Keratinocyte (primary cell): ENCODE data around the gene HSPG2. TPM values are rescaled to one million over a fixed set of nuclear protein-coding genes. Genes with fewer than 3 reads are reported as not detected.

Experiments used
- DNase-seq: peaks from one replicate; pipeline ENCODE4 v3.0.0-alpha.2; 2011; ENCODE audit warnings: low read depth, missing footprints, low spot score
- FAIRE-seq: peaks from 2 replicates; lab custom pipeline; 2011; peaks lifted over from hg19 to GRCh38; lab: Jason Lieb, UNC
- H2AFZ ChIP-seq: 2 replicates; pipeline ENCODE4 v1.6.0; 2012; ENCODE audit warnings: low read length, control low read depth, inconsistent platforms; ENCODE audit not compliant: control insufficient read depth
- H3K27ac ChIP-seq: 2 replicates; pipeline ENCODE4 v1.5.1; 2011; ENCODE audit warnings: low read length; ENCODE audit not compliant: control insufficient read depth, insufficient read depth
- H3K27me3 ChIP-seq: 3 replicates; pipeline ENCODE4 v1.6.0; 2011; ENCODE audit warnings: low read length; ENCODE audit not compliant: control insufficient read depth, insufficient read depth; ENCODE audit errors: extremely low read depth
- H3K36me3 ChIP-seq, 2 experiments: 2 replicates in 1 of 2; 3 replicates in 1 of 2; pipeline ENCODE4 v1.5.1; 2011; ENCODE audit warnings: low read length in 2 of 2, mild to moderate bottlenecking in 1 of 2; ENCODE audit not compliant: control insufficient read depth in 2 of 2, insufficient read depth in 2 of 2; ENCODE audit errors: extremely low read depth in 1 of 2
- H3K4me1 ChIP-seq: 3 replicates; pipeline ENCODE4 v1.5.1; 2011; ENCODE audit warnings: low read length; ENCODE audit not compliant: control insufficient read depth, insufficient read depth; ENCODE audit errors: extremely low read depth
- H3K4me2 ChIP-seq: 3 replicates; pipeline ENCODE4 v1.6.0; 2011; ENCODE audit warnings: low read depth, low read length; ENCODE audit not compliant: control insufficient read depth, insufficient read depth; ENCODE audit errors: extremely low read depth
- H3K4me3 ChIP-seq, 3 experiments: fragments of 200-600 bp in 1 of 3; sonication (generic) in 1 of 3; 2 replicates in 2 of 3; 3 replicates in 1 of 3; pipeline ENCODE4 v1.5.1; 2011 to 2016; ENCODE audit warnings: low read length in 3 of 3, mild to moderate bottlenecking in 3 of 3, control low read depth in 2 of 3, inconsistent platforms in 1 of 3, low read depth in 1 of 3, mixed read lengths in 1 of 3, mixed run types in 1 of 3, moderate library complexity in 1 of 3; ENCODE audit not compliant: control insufficient read depth in 2 of 3, insufficient read depth in 2 of 3; ENCODE audit errors: extremely low read depth in 1 of 3
- H3K79me2 ChIP-seq: 2 replicates; pipeline ENCODE4 v1.6.0; 2012; ENCODE audit warnings: low read length; ENCODE audit not compliant: control insufficient read depth, insufficient read depth
- H3K9ac ChIP-seq: 3 replicates; pipeline ENCODE4 v1.6.0; 2011; ENCODE audit warnings: low read length; ENCODE audit not compliant: control insufficient read depth, insufficient read depth; ENCODE audit errors: extremely low read depth
- H3K9me1 ChIP-seq: 3 replicates; pipeline ENCODE4 v1.6.0; 2011; ENCODE audit warnings: low read length; ENCODE audit not compliant: control insufficient read depth, insufficient read depth; ENCODE audit errors: extremely low read depth
- H3K9me3 ChIP-seq: 2 replicates; pipeline ENCODE4 v1.5.1; 2012; ENCODE audit warnings: low read depth, low read length; ENCODE audit not compliant: control insufficient read depth
- H4K20me1 ChIP-seq: 3 replicates; pipeline ENCODE4 v1.6.0; 2011; ENCODE audit warnings: low read length; ENCODE audit not compliant: control insufficient read depth, insufficient read depth; ENCODE audit errors: extremely low read depth
- CTCF ChIP-seq, 3 experiments: IDR thresholded peaks in 1 of 3; conservative IDR thresholded peaks in 1 of 3; optimal IDR thresholded peaks in 1 of 3; 2 replicates in 2 of 3; 3 replicates in 1 of 3; pipeline versions ENCODE3 to v1.5.1; 2011; ENCODE audit warnings: low read length in 3 of 3, mild to moderate bottlenecking in 3 of 3, moderate library complexity in 2 of 3, control low read depth in 1 of 3, inconsistent platforms in 1 of 3; ENCODE audit not compliant: insufficient read depth in 2 of 3; ENCODE audit errors: extremely low read depth in 1 of 3
- EZH2 ChIP-seq: IDR thresholded peaks from one replicate; pipeline ENCODE4 v1.6.1; 2012; ENCODE audit warnings: inconsistent platforms, mild to moderate bottlenecking, low read length, moderate library complexity
- dilution Hi-C: fragments of 300-500 bp; cut with MboI; formaldehyde crosslinking; loops from one replicate; pipeline ENCODE4 v1.7.0; 2020; ENCODE audit warnings: low sequenced_read_pairs; ENCODE audit not compliant: extremely low pct_ligation_motif_present
- polyA plus RNA-seq, 5 experiments: library from polyadenylated mRNA; depleted of rRNA in 3 of 5; stranded (reverse) in 3 of 5; stranded (forward) in 1 of 5; unstranded in 1 of 5; fragments of >200 nt; gene quantifications; 1 replicate in 1 of 5; 2 replicates in 3 of 5; 3 replicates in 1 of 5; pipeline versions ENCODE4 v1.2.1 to v1.2.3, GENCODE V29; 2011 to 2012; ENCODE audit warnings: missing spikeins in 2 of 5, low read depth in 1 of 5, low replicate concordance in 1 of 5

The HSPG2 gene
- polyA plus RNA-seq, 1 donor (not counting 4 experiments of a cell fraction or from before 2014, with no cell fraction given) = 9.0 TPM

GRCh38 chr1:21841852-21842466 lies 95.2 kb downstream of the HSPG2 start:
- FAIRE-seq (no peak), DNase-seq (no peak)

GRCh38 chr1:21840981-21841380 lies 96.1 kb downstream of the HSPG2 start:
- no peaks in the 10 kb centered on the region for H4K20me1 ChIP-seq
- peaks cover 29 to 47% of the 10 kb centered on the region in 2 experiments for H3K36me3 ChIP-seq
- no peaks in the 10 kb centered on the region for H3K9me1 ChIP-seq
- no peaks in the 10 kb centered on the region for H3K27me3 ChIP-seq
- DNase-seq (no peak), FAIRE-seq (no peak)
- no peak overlapping the region for H3K4me2 ChIP-seq
- H3K9ac ChIP-seq = no peak overlapping the region
- H3K4me1 ChIP-seq = no peaks in the 10 kb centered on the region
- H2AFZ ChIP-seq = no peak overlapping the region
- dilution Hi-C loops = no loop called here
- H3K4me3 ChIP-seq = no peak overlapping the region
- no peaks in the 10 kb centered on the region for H3K9me3 ChIP-seq
- TF ChIP-seq EZH2 (no peak), CTCF (optimal IDR thresholded peaks at IDR 0.05 in 1 of 3, IDR thresholded peaks at IDR 0.05 in 1 of 3, conservative IDR thresholded peaks at IDR 0.05 in 1 of 3; ENCODE audit: extremely low read depth in 1 of 3, insufficient read depth in 2 of 3, low read length in 3 of 3) (no peak)
- H3K79me2 ChIP-seq = no peaks in the 10 kb centered on the region
- H3K27ac ChIP-seq = no peak overlapping the region

More at GRCh38 chr1:21841852-21842466, 95.2 kb downstream of the HSPG2 start:
- H3K36me3 ChIP-seq = peaks cover 30 to 49% of the 10 kb centered on the region in 2 experiments
- no peaks in the 10 kb centered on the region for H3K9me3 ChIP-seq
- no peaks in the 10 kb centered on the region for H3K9me1 ChIP-seq
- H3K27me3 ChIP-seq = no peaks in the 10 kb centered on the region
- no peak overlapping the region for H3K9ac ChIP-seq
- H3K4me3 ChIP-seq = no peak overlapping the region
- no peak overlapping the region for H3K4me2 ChIP-seq
- H4K20me1 ChIP-seq = no peaks in the 10 kb centered on the region
- TF ChIP-seq EZH2 (no peak), CTCF (optimal IDR thresholded peaks at IDR 0.05 in 1 of 3, IDR thresholded peaks at IDR 0.05 in 1 of 3, conservative IDR thresholded peaks at IDR 0.05 in 1 of 3; ENCODE audit: extremely low read depth in 1 of 3, insufficient read depth in 2 of 3, low read length in 3 of 3) (no peak)
- no peaks in the 10 kb centered on the region for H3K4me1 ChIP-seq
- no peak overlapping the region for H2AFZ ChIP-seq
- no peaks in the 10 kb centered on the region for H3K79me2 ChIP-seq
- H3K27ac ChIP-seq = no peak overlapping the region
- dilution Hi-C loops = no loop called here
